ENCODE measurements around the gene HMGXB3. TPM values are rescaled to one million over a fixed set of nuclear protein-coding genes. Genes with fewer than 3 reads are reported as not detected.

The HMGXB3 gene
- total RNA-seq, 2 experiments from 2014 or later, result 35.1 to 44.0 TPM

- H2AFZ ChIP-seq (ENCODE audit: low read length), result no peak overlapping the region
- peak; percentile 73 for TF ChIP-seq CTCF (conservative IDR thresholded peaks at IDR 0.05; ENCODE audit: low read length)
- no peak for TF ChIP-seq EZH2phosphoT487 (IDR thresholded peaks at IDR 0.05; ENCODE audit: borderline replicate concordance, low read depth, low read length)
Measured at GRCh38 chr5:150001660-150002486, 1.3 kb downstream of the HMGXB3 start.

GRCh38 chr5:150006318-150006717 is 5.8 kb downstream of the HMGXB3 start:
- Histone ChIP-seq H3K4me2 (ENCODE audit: low read length) (no peak overlapping the region), H4K20me1 (ENCODE audit: insufficient read depth, low read length) (peaks cover 10% of the 10 kb centered on the region), H3K27ac (ENCODE audit: low read depth, low read length, poor library complexity, severe bottlenecking) (no peak overlapping the region), H3K9me3 (ENCODE audit: low read length) (no peaks in the 10 kb centered on the region), H3K9me2 (ENCODE audit: insufficient read depth, low read length) (no peaks in the 10 kb centered on the region), H2AFZ (ENCODE audit: low read length) (no peak overlapping the region), H3K79me2 (ENCODE audit: insufficient read depth, low read depth, low read length) (peaks cover 39% of the 10 kb centered on the region), H3K4me3 (ENCODE audit: low read depth, low read length, poor library complexity, severe bottlenecking) (no peak overlapping the region), H3K4me1 (ENCODE audit: insufficient read depth, low read length, poor library complexity, severe bottlenecking) (peaks cover 14% of the 10 kb centered on the region), H3K36me3 (ENCODE audit: insufficient read depth, low read length) (peaks cover 88% of the 10 kb centered on the region)
- intact Hi-C loops (cut with micrococcal nuclease; ENCODE audit: unreplicated experiment), result no loop called here
- no TSS peak for BruUV-seq (replicated peaks)
- ChIA-PET POLR2A (interaction anchor here (0.5 to 2.1 kb wide), 6 partner anchors 11 to 397 kb away, joined by 3 to 7 read pairs (median 4); no protein-coding TSS in a partner anchor), CTCF (ENCODE audit: unreplicated experiment) (no interaction called here)
- no peak for DNase-seq (ENCODE audit: low spot score)
- TF ChIP-seq EZH2phosphoT487 (IDR thresholded peaks at IDR 0.05; ENCODE audit: borderline replicate concordance, low read depth, low read length) (no peak), CTCF (conservative IDR thresholded peaks at IDR 0.05; ENCODE audit: low read length) (no peak)

More at GRCh38 chr5:150001660-150002486, 1.3 kb downstream of the HMGXB3 start:
- Histone ChIP-seq H3K4me3 (ENCODE audit: low read depth, low read length, poor library complexity, severe bottlenecking) (peak overlapping the region; percentile 83), H3K36me3 (ENCODE audit: insufficient read depth, low read length) (peaks cover 44% of the 10 kb centered on the region), H4K20me1 (ENCODE audit: insufficient read depth, low read length) (peaks cover 10% of the 10 kb centered on the region), H3K27ac (ENCODE audit: low read depth, low read length, poor library complexity, severe bottlenecking) (peak overlapping the region; percentile 66), H3K4me2 (ENCODE audit: low read length) (peak overlapping the region; percentile 85), H3K79me2 (ENCODE audit: insufficient read depth, low read depth, low read length) (peaks cover 44% of the 10 kb centered on the region), H3K4me1 (ENCODE audit: insufficient read depth, low read length, poor library complexity, severe bottlenecking) (peaks cover 27% of the 10 kb centered on the region), H3K9me3 (ENCODE audit: low read length) (no peaks in the 10 kb centered on the region), H3K9me2 (ENCODE audit: insufficient read depth, low read length) (no peaks in the 10 kb centered on the region)
- intact Hi-C loops (cut with micrococcal nuclease; ENCODE audit: unreplicated experiment), result loop anchor here (2.0 to 5.0 kb wide), 4 partner anchors 41 to 657 kb away; partner anchors contain the start of genes CSNK1A1, GRPEL2, PPARGC1B and SLC26A2
- ChIA-PET CTCF (ENCODE audit: unreplicated experiment) (no interaction called here), POLR2A (interaction anchor here (0.9 to 1.5 kb wide), 3 partner anchors 19 to 27 kb away, joined by 3 to 8 read pairs (median 3); no protein-coding TSS in a partner anchor)
- DNase-seq (ENCODE audit: low spot score), result peak; percentile 88
- TSS peak; percentile 67 for BruUV-seq (replicated peaks)

- ChIA-PET POLR2A (interaction anchor here (1.1 to 2.1 kb wide), 4 partner anchors 16 to 38 kb away, joined by 3 to 10 read pairs (median 6); no protein-coding TSS in a partner anchor), CTCF (ENCODE audit: unreplicated experiment) (no interaction called here)
- intact Hi-C loops (cut with micrococcal nuclease; ENCODE audit: unreplicated experiment), result no loop called here
- no peak overlapping the region for H3K4me2 ChIP-seq (ENCODE audit: low read length)
- no peak overlapping the region for H3K4me3 ChIP-seq (ENCODE audit: low read depth, low read length, poor library complexity, severe bottlenecking)
- no peak overlapping the region for H3K27ac ChIP-seq (ENCODE audit: low read depth, low read length, poor library complexity, severe bottlenecking)
- BruUV-seq (replicated peaks), result no TSS peak
- no peaks in the 10 kb centered on the region for H3K9me2 ChIP-seq (ENCODE audit: insufficient read depth, low read length)
- peaks cover 93% of the 10 kb centered on the region for H3K36me3 ChIP-seq (ENCODE audit: insufficient read depth, low read length)
- no peak overlapping the region for H2AFZ ChIP-seq (ENCODE audit: low read length)
- H4K20me1 ChIP-seq (ENCODE audit: insufficient read depth, low read length), result peaks cover 7% of the 10 kb centered on the region
- DNase-seq (ENCODE audit: low spot score), result no peak
- no peaks in the 10 kb centered on the region for H3K9me3 ChIP-seq (ENCODE audit: low read length)
- peaks cover 31% of the 10 kb centered on the region for H3K79me2 ChIP-seq (ENCODE audit: insufficient read depth, low read depth, low read length)
- TF ChIP-seq EZH2phosphoT487 (IDR thresholded peaks at IDR 0.05; ENCODE audit: borderline replicate concordance, low read depth, low read length) (no peak), CTCF (conservative IDR thresholded peaks at IDR 0.05; ENCODE audit: low read length) (no peak)
- H3K4me1 ChIP-seq (ENCODE audit: insufficient read depth, low read length, poor library complexity, severe bottlenecking), result peaks cover 11% of the 10 kb centered on the region
Measured at GRCh38 chr5:150007050-150007449, 6.5 kb downstream of the HMGXB3 start.
